K562 (cell line): ENCODE measurements around the gene ITGB2. TPM values are rescaled to one million over a fixed set of nuclear protein-coding genes. Genes with fewer than 3 reads are reported as not detected.

Source experiments
- ADNP ChIP-seq: fragments of 200-800 bp; sonication (Bioruptor generic); IDR thresholded peaks from 2 replicates; pipeline ENCODE4 v1.6.1; 2016; ENCODE audit warnings: missing genetic modification characterization, missing compliant biosample characterization
- GTF2A2 ChIP-seq: IDR thresholded peaks from 2 replicates; pipeline ENCODE4 v1.6.1; 2016; ENCODE audit warnings: mild to moderate bottlenecking, missing genetic modification characterization, missing compliant biosample characterization
- KDM2B ChIP-seq: fragments of 250-450 bp; sonication (Bioruptor Pico); IDR thresholded peaks from 2 replicates; pipeline ENCODE4 v1.8.0; 2021; ENCODE audit warnings: mild to moderate bottlenecking, moderate library complexity
- MCM3 ChIP-seq: fragments of 450-650 bp; IDR thresholded peaks from 2 replicates; pipeline ENCODE4 v1.6.1; 2016
- MYBL2 ChIP-seq, 2 experiments: fragments of 450-650 bp in 1 of 2; sonication (generic) in 1 of 2; formaldehyde crosslinking in 1 of 2; IDR thresholded peaks; 2 replicates each; pipeline versions ENCODE4 v1.6.1 to v1.8.1; 2017 to 2022; ENCODE audit warnings: borderline replicate concordance in 1 of 2, inconsistent platforms in 1 of 2, low read depth in 1 of 2, mild to moderate bottlenecking in 1 of 2, missing genetic modification reagents in 1 of 2, moderate library complexity in 1 of 2
- NCOA2 ChIP-seq, 2 experiments: fragments of 450-650 bp; IDR thresholded peaks; 2 replicates each; pipeline ENCODE4 v1.6.1; 2018; ENCODE audit warnings: mild to moderate bottlenecking in 2 of 2, moderate library complexity in 1 of 2; ENCODE audit not compliant: partially characterized antibody in 2 of 2
- NCOA4 ChIP-seq: fragments of 450-650 bp; IDR thresholded peaks from 2 replicates; pipeline ENCODE4 v1.6.1; 2018; ENCODE audit warnings: mild to moderate bottlenecking; ENCODE audit not compliant: partially characterized antibody
- NR1H2 ChIP-seq: sonication (generic); formaldehyde crosslinking; IDR thresholded peaks from 2 replicates; pipeline ENCODE4 v1.4.0; 2020; ENCODE audit warnings: mild to moderate bottlenecking, missing genetic modification reagents
- POLR2B ChIP-seq: fragments of 450-650 bp; IDR thresholded peaks from 2 replicates; pipeline ENCODE4 v1.6.1; 2018; ENCODE audit warnings: low read depth; ENCODE audit not compliant: partially characterized antibody
- RBBP5 ChIP-seq: fragments of 200-600 bp; sonication (generic); IDR thresholded peaks from 2 replicates; pipeline ENCODE4 v1.6.1; 2012; ENCODE audit warnings: borderline replicate concordance, mild to moderate bottlenecking, low read length, control low read depth, inconsistent platforms; ENCODE audit not compliant: insufficient read depth, poor library complexity, severe bottlenecking
- SMAD3 ChIP-seq: fragments of 450-650 bp; formaldehyde crosslinking; conservative IDR thresholded peaks from 2 replicates; pipeline ENCODE4 v1.4.0; 2020; ENCODE audit warnings: mild to moderate bottlenecking
- USF1 ChIP-seq: sonication (generic); formaldehyde crosslinking; IDR thresholded peaks from 2 replicates; pipeline ENCODE4 v1.9.0; 2022; ENCODE audit warnings: mild to moderate bottlenecking, missing genetic modification reagents
- ZBTB8A ChIP-seq: fragments of 450-650 bp; IDR thresholded peaks from 2 replicates; pipeline ENCODE4 v1.6.1; 2018; ENCODE audit warnings: mild to moderate bottlenecking, moderate library complexity; ENCODE audit not compliant: partially characterized antibody
- ZNF24 ChIP-seq: fragments of 450-650 bp; IDR thresholded peaks from 2 replicates; pipeline ENCODE4 v1.6.1; 2016
- ZNF274 ChIP-seq: IDR thresholded peaks from 2 replicates; pipeline ENCODE4 v1.6.1; 2011; ENCODE audit warnings: low read depth, mild to moderate bottlenecking, low read length, moderate library complexity, borderline replicate concordance
- ZNF3 ChIP-seq: fragments of 250-450 bp; sonication (Bioruptor Pico); IDR thresholded peaks from 2 replicates; pipeline ENCODE4 v1.5.0; 2021; ENCODE audit warnings: mild to moderate bottlenecking, moderate library complexity
- ZNF512 ChIP-seq: IDR thresholded peaks from 2 replicates; pipeline ENCODE4 v1.6.1; 2016; ENCODE audit warnings: missing genetic modification characterization, missing compliant biosample characterization
- polyA plus RNA-seq, 8 experiments: library from polyadenylated mRNA; depleted of rRNA in 4 of 8; stranded (reverse) in 5 of 8; unstranded in 3 of 8; fragments of >200 nt; fragmentation: Nextera tagmentation in 2 of 8; fragmentation: Illumina TruSeq in 1 of 8; extraction: Ambion mirVana in 2 of 8; extraction: Trizol in 1 of 8; gene quantifications; 2 replicates each; pipeline versions ENCODE4 v1.2.1 to v1.2.3, GENCODE V29; 2011 to 2014; ENCODE audit warnings: inconsistent platforms in 1 of 8, missing spikeins in 1 of 8
- total RNA-seq, 7 experiments: library from RNA; depleted of rRNA in 6 of 7; stranded (reverse); fragments of >200 nt in 6 of 7; fragmentation: Illumina TruSeq in 2 of 7; extraction: Trizol in 2 of 7; gene quantifications; 2 replicates each; pipeline versions ENCODE4 v1.2.1 to v1.2.3, GENCODE V29; 2011 to 2021; ENCODE audit warnings: low replicate concordance in 1 of 7
- TF ChIP-seq, protein P1 (sequence below): IDR thresholded peaks from 2 replicates; pipeline ENCODE4 v1.6.1; 2014; ENCODE audit warnings: antibody characterized with exemption
- TF ChIP-seq, protein P2 (sequence below): fragments of 250-450 bp; sonication (Bioruptor Pico); IDR thresholded peaks from 2 replicates; pipeline ENCODE4 v1.4.0; 2020

Gene ITGB2
- total and polyA plus RNA-seq, 9 of the 15 experiments (the other 6 are each of a cell fraction or from before 2014, with no cell fraction given), result 0.07 to 1.3 (median 0.51) TPM; not detected in 2

- peak; percentile 98 for TF ChIP-seq KDM2B
- TF ChIP-seq GTF2A2, result peak; percentile 65; the same call in 1 of the 2 replicates
- no peak for TF ChIP-seq ADNP (tag)
- peak; percentile 83 for TF ChIP-seq SMAD3 (CRISPR knock-in tag)
- TF ChIP-seq MYBL2 (IDR thresholded peaks at IDR 0.05; ENCODE audit: low read depth), result no peak
- no peak for TF ChIP-seq MYBL2 (CRISPR knock-in tag; IDR thresholded peaks at IDR 0.05; ENCODE audit: borderline replicate concordance)
- no peak for TF ChIP-seq ZNF3 (CRISPR knock-in tag)
- TF ChIP-seq ZNF512 (tag), result no peak
- TF ChIP-seq USF1 (CRISPR knock-in tag), result no peak
- no peak for TF ChIP-seq ZNF274
- no peak for TF ChIP-seq NCOA2 (IDR thresholded peaks at IDR 0.05; ENCODE audit: partially characterized antibody in 2 of 2)
- TF ChIP-seq NCOA4, result no peak
- TF ChIP-seq ZNF24, result no peak; the same call in 1 of the 2 replicates
- TF ChIP-seq NR1H2 (CRISPR knock-in tag), result no peak
- no peak for TF ChIP-seq ZBTB8A
- peak; percentile 96 for TF ChIP-seq RBBP5
- TF ChIP-seq, protein P1, sequence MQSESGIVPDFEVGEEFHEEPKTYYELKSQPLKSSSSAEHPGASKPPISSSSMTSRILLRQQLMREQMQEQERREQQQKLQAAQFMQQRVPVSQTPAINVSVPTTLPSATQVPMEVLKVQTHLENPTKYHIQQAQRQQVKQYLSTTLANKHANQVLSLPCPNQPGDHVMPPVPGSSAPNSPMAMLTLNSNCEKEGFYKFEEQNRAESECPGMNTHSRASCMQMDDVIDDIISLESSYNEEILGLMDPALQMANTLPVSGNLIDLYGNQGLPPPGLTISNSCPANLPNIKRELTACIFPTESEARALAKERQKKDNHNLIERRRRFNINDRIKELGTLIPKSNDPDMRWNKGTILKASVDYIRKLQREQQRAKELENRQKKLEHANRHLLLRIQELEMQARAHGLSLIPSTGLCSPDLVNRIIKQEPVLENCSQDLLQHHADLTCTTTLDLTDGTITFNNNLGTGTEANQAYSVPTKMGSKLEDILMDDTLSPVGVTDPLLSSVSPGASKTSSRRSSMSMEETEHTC, result peak; percentile 72; the same call in 1 of the 2 replicates
- TF ChIP-seq MCM3, result no peak
- TF ChIP-seq, protein P2, sequence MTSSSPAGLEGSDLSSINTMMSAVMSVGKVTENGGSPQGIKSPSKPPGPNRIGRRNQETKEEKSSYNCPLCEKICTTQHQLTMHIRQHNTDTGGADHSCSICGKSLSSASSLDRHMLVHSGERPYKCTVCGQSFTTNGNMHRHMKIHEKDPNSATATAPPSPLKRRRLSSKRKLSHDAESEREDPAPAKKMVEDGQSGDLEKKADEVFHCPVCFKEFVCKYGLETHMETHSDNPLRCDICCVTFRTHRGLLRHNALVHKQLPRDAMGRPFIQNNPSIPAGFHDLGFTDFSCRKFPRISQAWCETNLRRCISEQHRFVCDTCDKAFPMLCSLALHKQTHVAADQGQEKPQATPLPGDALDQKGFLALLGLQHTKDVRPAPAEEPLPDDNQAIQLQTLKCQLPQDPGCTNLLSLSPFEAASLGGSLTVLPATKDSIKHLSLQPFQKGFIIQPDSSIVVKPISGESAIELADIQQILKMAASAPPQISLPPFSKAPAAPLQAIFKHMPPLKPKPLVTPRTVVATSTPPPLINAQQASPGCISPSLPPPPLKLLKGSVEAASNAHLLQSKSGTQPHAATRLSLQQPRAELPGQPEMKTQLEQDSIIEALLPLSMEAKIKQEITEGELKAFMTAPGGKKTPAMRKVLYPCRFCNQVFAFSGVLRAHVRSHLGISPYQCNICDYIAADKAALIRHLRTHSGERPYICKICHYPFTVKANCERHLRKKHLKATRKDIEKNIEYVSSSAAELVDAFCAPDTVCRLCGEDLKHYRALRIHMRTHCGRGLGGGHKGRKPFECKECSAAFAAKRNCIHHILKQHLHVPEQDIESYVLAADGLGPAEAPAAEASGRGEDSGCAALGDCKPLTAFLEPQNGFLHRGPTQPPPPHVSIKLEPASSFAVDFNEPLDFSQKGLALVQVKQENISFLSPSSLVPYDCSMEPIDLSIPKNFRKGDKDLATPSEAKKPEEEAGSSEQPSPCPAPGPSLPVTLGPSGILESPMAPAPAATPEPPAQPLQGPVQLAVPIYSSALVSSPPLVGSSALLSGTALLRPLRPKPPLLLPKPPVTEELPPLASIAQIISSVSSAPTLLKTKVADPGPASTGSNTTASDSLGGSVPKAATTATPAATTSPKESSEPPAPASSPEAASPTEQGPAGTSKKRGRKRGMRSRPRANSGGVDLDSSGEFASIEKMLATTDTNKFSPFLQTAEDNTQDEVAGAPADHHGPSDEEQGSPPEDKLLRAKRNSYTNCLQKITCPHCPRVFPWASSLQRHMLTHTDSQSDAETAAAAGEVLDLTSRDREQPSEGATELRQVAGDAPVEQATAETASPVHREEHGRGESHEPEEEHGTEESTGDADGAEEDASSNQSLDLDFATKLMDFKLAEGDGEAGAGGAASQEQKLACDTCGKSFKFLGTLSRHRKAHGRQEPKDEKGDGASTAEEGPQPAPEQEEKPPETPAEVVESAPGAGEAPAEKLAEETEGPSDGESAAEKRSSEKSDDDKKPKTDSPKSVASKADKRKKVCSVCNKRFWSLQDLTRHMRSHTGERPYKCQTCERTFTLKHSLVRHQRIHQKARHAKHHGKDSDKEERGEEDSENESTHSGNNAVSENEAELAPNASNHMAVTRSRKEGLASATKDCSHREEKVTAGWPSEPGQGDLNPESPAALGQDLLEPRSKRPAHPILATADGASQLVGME (CRISPR knock-in tag), result peak; percentile 93
- peak; percentile 94 for TF ChIP-seq POLR2B
These were observed 18.9 kb upstream of the ITGB2 start, which contains the start of gene SLX9 (continued) for GRCh38 chr21:44939532-44940115.
